ENCODE measurements around the gene GRIP2.

The GRIP2 gene

GRCh38 chr3:14538451-14539088 is 1.6 kb downstream of the GRIP2 start:
- no peak for DNase-seq

DNA sequence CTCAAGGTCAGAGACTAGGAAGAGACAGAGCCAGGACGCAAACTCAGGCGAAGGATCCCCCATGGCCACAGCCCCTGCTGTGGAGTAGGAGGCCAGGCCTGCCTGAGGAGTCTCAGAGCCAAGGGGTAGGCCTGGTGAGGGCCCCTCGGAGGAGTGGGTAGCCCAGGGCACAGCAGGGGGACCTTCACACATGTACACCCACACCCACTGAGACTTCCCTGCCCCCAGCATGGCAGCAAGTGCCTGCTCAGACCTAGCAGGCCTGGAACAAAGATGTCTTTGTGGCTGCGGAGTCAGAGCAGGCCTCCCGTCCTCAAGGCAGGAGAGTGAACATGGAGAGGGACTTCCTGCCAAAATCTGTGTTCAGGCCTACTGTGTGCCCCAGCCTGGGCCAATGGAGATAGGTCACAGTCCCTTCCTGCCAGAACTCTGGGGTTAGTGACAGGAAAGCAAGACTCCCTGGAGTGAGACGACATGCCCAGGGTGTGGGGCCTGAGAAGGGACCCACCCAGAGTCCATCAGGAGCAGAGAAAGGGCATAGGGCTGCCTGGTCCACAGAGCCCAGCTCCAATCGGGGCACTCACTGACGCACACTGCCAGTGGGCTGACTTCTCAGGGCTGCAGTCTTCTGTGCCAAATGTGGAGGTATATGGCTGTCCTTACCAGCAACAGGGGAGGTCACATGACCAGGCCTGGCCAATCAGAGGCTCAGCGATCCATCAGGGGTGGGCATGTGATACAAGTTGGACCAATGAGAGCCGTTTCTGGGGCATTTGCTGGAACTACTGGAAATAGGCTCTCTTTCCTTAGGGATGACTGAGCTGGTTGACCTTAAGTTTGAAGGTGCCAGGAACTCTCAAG is 2.3 kb downstream of the GRIP2 start:
- no peak for DNase-seq

DNA sequence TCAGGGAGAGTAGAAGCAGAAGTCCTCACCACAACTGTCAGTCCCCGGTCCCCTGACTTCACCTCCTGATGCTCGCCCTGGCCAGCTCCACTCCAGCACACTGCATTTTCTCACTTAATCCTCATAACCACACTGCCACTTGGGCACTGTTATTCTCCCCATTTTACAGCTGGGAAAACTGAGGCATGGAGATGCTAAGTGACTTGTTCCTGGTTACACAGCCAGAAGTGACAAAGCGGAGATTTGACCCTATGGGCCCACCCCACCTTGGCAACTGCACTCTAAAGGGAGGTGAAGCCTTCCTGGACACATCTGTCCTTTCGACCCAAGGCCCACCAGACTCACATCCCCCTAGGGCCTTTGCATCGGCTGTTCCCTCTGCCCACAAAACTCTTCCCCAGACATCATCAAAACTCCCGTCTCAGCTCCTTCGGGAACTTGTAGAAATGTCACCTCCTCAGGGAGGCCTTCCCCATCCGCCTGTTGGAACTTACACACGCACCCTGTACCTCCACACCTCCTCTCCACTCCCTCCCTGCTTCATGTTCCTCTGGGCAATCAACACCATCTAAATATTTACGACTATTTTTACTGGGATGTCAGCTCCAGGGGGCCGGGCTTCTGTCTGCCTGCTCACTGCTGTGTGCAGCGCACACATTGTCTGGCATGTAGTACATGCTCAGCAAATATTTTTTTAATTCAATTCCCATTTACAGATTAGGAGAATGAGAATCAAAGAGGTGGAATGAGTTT is 3.1 kb downstream of the GRIP2 start:
- no peak for DNase-seq

DNA sequence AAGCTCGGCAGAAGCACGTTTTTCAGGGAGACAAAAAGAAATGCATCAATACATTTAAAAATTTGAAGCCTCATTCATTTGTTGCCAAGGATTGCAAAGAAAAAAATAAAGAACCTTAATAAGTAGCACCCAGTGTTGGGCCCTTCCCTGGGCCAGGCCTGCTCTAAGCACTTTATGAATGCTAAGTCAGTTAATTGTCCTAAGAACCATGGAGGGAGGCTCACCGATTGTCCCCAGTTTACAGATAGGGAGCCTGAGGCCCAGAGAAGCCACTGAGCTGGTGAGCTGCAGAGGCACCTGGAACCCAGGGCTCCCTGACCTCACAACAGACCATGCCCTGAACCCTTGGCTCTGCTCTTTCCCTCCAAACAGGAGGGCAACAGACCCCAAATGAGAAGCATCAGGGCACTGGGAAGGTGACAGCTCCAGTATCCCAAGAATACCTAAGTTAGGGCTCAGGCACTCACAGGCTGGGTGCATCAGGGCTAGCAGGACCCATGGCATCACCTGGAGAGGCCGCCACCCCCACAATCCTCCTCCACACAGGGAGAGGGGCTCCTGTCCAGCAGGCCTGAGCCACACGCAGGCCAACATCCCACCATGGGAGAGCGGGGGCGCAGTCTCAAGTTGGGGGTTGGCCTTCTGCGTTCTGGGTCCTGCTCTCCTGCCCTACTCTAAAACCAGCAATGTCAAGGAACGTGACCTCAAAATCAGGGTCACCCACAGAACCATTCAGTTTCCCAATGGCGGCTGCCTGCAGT is 3.9 kb downstream of the GRIP2 start:
- DNase-seq = no peak

DNA sequence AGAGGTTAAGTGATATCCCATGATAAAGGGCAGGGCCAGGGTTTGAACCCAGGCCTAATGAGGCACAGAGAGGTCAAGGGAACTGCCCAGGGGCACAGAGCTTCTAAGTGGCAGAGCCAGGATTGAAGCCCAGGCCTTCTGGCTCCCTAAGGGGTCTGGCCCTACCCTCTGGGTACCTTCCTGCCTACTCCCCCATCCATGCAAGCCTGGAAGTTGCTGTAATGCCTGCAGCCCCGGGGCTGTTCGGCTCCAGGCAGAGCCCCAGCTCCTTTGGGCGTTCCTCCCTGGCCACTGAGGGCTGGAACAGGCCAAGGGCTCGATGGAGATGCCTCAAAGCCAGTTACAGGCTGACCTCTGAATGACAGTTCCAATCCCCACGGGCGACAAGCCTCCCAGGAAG is 4.5 kb downstream of the GRIP2 start:
- no peak for DNase-seq

DNA sequence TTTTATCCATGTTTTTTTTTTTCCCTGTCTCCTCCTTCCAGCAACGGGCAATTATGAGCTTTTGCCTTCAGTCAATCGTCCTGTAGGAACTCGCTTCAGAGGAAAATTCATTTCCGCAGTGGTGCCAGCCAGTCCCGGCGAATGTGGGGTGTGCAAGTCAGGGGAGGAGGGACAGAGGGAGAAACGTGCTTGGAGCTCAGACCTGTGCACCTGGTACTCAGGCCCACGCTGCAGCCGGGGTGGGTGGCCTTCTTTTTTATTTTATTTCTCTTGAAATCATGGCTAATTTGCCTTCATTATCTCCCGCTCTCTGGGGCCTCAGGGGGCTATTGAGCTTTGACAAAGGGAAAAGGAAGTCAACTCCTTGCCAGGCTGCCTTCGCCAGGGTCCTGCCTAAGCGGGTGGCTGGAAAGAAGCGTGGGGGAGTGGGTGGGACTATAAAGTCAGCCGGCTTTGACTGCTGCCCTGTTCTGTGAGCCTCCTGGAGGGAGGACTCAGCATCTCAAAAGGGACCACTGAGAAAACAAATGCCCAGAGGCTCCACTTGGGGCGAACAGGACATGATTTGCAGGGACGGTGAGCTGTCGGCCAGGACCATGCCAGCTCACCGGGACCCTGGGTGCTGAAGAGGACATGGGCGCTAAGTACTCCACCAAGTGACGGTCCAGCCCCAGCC is 5.5 kb downstream of the GRIP2 start:
- peak; percentile 40 for DNase-seq

GRCh38 chr3:14533457-14533958 is 6.6 kb downstream of the GRIP2 start:
- no peak for DNase-seq

- DNase-seq = no peak
These were observed 7.3 kb downstream of the GRIP2 start for GRCh38 chr3:14532691-14533456.

GRCh38 chr3:14531856-14532395 is 8.2 kb downstream of the GRIP2 start:
- DNase-seq = no peak

DNA sequence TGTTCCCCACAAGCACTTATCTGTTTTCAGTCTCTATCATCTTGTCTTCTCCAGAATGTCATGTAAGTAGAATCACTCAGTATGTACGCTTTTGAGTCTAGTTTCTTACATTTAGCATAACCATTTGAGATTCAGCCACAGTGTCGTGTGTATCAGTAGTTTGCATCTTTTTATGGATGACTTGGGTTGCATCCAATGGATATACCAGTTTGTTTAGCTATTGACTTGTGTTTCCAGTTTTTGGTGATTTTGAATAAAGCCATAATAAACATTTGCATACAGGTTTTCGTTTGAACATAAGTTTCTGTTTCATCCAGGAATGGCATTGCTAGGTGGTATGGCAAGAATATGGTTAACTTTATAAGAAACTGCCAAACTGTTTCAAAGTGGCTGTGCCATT is 12.1 kb downstream of the GRIP2 start:
- DNase-seq = no peak

DNA sequence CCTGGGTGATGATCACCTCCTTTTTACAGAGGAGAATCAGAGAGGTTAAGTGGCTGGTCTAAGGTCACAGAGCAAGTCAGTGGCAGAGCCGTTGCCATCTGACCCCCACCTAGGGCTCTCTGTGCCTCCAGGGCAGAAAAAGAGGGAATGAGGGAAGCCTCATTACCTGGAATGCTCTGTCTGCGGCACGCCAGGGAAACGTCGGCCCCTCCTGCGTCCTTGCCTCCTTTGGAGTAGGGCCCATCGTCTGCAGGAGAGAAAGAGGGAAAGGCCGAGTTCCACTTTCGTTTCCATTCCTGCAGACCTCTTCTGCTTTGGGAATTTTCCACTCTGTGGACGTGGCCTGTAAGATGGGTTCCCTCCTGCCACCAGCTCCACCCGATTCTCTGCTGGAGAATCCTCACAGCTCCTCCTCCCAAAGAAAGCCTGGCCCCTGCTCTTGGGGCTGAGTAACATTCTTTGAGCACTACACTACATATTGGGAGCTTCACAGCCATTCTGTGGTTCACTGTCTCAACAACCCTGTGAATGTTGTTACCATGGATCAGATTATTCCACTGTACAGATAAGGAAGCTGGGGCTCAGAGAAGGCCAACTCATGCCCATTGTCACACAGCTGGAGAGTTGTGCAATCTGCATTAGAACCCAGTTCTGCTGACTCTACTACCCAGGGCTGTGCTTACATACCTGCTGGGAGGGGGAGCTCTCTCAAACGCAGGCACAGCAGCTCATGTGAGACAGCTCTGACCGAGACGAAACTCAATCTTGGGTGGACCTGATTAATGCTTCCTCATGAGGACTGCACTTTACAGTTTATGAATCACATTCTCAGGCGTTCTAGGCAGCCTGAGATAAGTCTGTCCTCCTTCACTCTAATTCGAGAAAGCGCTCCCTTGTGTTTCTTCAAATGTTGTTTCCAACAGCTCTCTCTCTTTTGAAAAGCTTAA is 14.2 kb downstream of the GRIP2 start:
- DNase-seq = no peak

DNA sequence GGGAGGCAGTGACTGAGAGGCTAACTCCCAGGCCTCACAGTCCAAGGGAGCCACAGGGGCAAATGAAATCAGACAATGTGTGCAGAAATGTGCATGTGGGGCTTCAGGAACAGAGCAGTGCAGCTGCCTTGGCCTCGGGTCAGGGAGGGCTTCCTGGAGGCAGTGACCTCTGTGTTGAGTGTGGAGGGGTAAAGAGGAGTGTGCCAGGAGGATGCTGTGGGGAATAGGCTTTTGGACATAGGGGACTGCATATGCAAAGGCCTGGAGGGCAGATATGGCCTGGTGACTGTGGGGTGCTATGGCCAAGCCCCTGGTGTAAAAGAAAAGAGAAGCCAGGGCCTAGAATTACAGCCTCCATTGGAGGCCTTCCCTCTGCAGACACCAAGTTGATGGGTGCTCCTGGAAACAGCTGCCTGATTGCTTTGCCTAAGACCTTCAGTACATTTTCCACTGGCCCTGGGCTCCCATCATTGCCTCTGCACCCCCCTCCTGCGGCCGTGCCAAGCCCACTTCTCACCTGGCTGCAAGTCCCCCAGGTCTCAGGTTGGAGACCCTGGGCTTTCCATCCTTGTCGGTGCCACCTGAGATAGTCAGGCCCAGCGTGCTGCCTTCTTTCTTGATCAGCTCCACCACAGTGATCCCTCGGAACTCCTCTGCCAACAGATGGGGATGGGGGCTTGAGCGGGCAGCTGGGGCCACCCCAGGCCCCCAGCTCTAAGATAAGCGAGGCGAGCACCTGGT is 15.1 kb downstream of the GRIP2 start:
- no peak for DNase-seq

GRCh38 chr3:14524311-14524711 is 15.8 kb downstream of the GRIP2 start:
- no peak for DNase-seq

DNA sequence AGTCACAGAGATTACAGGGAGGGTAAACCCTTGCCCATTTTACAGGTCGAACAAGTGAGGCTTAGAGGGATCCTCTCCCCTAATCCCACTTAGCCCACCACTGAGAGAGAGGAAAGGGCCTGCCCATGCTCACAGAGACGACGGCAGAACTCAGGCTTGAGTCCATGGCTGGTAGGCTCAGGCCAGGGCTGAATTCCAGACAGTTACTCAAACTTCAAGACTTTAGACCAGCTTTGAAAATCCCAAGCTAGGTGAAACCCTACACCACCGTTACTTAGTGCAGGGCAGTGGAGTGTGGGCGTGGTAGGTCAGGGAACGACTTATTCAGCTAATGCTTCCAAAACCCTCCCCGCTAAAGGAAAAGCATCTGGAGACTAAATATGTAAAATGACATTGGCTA is 16.4 kb downstream of the GRIP2 start:
- no peak for DNase-seq

GRCh38 chr3:14522768-14523167 is 17.4 kb downstream of the GRIP2 start:
- no peak for DNase-seq

DNA sequence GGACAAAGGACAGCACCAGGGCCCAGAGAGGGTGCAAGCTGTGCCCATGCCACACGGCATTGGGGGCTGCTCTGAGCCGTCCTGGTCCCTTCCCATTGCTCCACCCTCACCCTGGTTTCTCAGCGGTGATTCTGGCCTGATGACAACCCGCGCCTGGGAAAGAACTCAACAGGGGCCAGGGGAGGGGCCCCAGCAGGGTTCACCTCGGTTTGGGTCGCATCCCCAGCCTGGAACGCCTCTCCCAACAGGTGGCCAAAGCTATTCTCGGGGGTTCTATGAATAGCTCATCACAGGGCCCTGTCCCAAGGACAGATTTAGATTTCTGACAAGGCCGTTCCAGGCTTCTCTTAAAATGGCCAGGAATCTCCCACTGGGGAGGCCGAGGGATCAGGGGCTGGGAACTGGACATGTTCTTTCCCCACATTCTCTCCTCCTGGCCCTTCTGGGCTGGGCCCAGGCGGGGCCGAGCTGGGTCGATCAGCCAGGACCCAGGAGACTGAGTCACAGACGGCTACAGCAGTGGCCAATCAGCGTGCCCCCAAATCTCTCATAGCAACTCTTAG is 17.9 kb downstream of the GRIP2 start:
- DNase-seq = no peak

GRCh38 chr3:14521611-14522010 is 18.5 kb downstream of the GRIP2 start:
- no peak for DNase-seq

DNA sequence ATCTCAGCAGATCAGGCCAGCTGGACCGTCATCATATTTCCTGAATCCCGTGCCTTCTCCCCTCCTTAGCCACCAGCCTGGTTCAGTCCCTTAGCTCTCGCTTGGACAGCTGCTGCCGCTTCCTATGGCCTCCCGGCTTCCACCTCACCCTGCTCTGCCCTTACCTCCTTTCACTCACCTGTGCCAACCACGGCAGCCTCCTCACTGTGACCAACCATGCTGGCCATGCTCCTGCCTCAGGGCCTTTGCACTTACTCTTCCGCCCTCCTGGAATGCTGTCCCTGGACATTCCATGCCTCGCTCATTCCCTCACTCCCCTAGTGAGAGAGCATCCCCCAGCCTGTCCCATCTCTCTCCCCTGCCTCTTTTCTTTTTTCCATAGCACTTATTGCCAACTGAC is 19.2 kb downstream of the GRIP2 start:
- DNase-seq = no peak

All from right kidney (tissue), 1 donor.